ENCODE results near the gene CIC.

Gene CIC

DNA sequence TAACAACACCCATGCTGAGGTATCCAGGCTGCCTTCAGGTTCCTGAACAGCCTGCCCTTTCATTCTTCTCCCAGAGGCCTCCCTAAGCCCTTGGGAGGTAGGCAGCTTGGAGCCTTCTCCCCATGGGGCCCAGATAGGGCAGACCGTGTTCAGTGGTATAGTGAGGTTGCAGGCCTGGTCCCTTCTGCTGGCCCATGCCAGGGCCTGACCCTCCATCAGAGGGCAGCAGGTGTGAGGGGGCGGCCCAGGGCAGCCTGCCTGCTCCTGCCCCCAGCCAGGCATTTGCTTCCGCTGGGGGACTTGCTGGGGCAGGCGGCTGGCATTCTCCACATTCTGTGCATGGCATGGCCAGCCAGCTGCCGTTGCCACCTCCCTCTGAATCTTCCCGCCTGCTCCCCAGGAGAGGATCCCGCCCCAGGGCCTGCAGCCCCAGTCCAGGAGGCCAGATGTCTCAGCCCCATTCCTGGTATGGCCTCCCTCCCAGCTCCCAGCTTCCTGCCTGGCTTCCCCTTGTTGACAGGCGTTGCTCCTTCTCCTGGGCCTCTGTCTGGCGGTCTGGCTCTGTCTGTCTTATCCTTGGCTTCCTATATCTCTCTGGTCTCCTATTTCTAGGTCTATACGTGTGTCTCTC is 8.9 kb downstream of the CIC start:
- DNase-seq (ENCODE audit: low read depth): no peak

DNA sequence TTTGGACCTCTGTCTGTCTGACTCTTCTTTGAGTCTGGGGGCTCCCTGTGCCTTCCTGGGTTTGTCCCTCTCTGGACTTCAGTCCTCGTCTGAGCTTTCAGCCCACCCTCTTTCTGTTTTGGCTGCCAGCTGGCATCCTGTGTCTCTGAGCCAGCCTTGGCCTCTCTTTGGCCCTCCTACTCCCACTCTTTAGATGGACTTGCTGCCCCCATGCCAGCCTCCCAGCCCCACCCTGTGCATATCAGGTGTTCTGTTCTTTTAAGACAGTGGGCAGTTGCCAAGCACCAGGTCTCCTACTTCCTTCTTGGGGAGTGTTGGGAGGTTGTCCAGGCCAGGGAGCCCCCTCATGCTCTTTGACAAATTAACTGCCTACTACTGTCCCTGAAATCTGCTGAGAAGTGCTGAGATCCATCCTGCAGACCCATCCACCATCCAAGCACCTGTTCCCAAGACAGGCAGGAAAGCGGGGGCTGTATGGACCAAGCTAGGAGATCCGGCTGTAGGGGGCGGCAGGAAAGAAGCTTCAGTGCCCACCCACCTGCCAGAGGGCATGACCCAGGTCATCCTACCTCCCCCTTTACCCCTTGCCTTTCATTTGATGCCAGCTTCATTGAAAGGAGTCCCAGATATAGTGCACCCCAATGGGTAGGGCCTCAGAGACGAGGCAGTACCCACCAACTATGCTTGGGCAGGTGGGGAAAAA is 9.6 kb downstream of the CIC start:
- no peak for DNase-seq (ENCODE audit: low read depth)

DNA sequence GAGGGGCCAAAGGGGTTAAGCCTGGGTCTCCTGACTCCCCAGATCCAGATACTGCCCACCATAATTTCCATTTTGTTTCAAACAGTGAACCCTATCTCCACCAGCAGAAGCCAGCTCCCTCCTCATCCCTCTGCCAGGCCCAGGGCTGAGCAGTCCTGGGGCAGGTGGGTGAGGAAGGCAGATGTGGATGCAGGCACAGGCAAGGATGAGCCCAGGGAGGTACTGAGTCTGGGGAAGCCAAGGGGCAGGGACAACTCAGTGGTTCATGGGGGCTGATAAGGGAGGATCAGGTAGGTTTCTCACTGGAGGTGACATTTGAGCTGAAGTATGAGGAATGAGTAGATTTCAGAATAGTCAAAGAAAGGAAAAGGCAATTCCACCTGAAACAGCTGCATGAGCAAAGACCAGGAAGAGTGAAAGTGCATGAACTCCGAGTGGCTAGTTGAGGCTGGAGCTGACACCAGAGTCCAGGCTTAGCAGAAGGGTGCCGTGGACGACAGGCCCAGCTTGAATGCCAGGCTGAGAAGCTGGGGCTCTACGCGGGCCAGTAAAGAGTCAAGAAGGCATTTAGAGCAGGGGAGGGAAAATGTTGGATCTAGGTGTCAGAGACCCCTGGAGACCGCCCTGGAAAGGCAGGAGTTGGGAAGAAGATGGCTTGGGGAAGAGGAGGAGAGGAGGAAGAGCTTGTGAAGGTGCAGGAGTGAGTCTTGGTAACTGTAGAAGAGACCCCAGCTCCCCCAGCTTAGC is 10.3 kb downstream of the CIC start:
- no peak for DNase-seq (ENCODE audit: low read depth)

DNA sequence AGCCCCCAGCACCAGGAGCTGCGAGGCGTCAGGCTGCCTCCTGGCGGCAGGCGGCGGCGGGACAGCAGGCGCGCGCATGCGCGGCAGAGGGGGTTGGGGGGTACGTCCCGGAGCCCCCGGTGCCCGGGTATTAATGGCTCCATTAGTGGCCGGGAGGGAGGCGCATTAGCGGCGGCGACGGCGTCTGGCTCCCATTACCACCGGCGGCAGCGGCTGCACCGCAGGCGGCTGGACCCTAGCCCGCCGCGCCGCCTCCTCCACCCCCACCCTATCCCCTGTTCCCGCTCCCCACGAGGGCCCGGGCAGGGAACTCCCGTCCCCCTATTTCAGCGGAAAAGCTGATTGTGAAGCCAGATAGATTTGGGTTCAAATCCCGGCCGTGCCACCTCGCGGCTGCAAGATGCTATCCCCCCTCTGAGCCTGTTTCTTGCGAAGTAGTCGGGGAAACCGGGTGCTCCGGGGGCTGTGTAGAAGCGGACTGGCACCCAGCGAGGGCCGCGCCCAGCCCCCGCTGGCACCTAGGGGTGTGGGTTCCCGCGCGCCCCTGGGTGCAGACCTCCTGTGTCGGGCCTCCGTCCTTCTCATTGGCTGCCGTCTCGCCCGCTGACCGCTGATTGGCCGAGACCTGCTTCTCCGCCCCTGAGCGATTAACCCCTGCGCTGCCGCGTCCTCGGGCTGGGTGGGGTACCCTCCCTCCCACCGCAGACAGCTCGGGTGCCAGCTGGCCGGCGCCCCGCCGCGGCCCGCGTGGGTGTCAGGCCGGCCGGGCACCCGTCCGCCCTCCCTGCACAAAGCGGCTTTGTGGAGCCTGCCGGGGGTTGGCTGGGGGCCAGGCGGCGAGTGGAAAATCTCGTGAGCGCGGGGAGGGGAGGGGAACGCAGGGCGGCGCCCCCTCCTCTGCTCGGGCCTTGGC is 11.1 kb downstream of the CIC start:
- peak; percentile 69 for DNase-seq (ENCODE audit: low read depth)

DNA sequence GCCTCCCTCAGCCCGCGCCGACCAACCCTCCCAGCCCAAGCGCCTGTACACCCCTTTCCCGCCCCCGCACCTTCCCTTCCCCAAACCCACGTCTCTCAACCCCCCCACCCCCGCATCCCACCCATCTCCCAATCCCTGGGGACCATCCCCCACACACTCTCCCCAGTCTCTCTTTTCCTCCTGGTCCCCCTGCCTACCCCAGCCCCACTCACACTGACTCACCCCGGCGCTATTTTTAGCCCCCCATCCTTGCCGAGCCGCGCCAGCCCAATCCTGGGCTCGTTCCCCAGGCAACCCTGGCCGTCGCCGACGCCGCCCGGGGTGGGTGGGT is 11.7 kb downstream of the CIC start:
- no peak for DNase-seq (ENCODE audit: low read depth)

DNA sequence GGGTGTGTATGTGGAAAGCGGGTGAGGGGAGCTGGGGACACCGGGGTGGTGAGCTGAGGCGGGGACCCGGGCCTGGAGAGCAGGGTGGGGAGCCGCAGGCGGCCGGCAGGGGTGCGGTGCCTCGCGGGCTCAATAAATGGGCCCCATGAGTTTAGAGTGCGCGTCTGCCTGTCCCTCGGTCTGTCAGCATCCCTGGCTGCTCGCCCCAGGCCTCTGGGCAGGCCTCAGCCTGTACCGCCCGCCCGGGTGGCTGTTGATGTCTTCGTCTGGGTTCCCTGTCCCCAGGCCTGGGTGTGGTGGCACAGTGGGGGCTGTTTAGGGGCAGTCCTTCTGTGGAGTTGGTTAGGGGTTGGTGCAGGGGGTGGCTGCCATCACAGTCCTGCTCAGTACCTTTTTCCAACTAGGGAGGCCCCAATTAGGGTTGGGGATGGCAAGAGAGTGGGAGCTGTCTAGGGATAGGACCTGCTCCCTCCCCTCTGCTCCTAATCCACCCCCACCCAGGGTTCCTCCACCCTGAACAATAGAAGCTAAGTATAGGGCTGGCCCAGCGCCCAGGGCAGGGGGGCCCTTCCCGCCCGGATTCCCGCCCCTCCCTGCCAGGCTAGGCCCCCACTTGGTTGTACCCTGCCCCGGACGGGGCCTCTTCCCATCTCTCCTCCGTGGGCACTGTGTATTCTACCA is 12.2 kb downstream of the CIC start:
- DNase-seq (ENCODE audit: low read depth): no peak

DNA sequence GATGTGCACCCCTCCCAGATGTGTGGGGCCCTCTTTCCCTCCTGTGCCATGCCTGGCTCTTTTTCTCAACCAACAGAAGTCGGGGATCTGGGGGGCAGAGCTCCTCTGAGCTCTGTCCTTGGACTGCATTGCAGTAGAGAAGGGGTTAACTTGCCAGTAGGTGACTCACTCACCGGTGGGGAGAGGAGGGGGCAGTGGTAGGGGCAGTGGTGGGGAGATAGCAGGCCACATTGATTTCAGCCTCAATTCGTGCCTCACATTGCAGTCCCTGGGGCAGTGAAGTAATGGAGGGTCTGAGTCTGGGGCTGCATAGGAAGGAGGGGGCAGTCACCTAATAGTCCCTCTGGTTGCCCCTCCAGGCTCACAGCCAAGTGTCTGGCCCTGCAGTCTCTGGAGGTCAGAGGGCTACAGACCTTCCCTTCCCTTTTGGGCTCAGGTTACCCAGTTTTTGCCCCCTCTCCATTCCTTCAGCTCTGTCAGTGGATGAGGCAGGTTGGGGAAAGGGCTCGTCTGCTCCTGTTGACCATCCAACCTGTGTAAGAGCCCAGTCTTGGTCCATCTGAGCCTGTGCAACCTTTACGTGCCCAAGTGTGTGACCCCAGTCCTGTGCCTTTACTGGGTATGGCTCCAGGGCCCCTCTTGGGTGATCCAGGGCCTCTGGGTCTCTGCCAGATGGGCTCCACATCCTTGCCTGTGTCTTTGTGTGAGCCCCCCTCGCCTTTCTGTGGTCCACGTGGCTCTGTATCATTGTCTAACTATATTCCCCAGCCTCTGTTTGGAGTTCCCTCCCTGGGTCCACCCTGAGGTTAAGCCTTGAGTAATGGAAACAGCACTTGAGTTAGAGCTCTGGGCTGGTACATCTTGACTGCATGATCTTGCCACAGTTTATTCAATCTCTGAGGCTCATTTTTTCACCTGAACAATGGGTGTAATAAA is 13.0 kb downstream of the CIC start:
- DNase-seq (ENCODE audit: low read depth): no peak

DNA sequence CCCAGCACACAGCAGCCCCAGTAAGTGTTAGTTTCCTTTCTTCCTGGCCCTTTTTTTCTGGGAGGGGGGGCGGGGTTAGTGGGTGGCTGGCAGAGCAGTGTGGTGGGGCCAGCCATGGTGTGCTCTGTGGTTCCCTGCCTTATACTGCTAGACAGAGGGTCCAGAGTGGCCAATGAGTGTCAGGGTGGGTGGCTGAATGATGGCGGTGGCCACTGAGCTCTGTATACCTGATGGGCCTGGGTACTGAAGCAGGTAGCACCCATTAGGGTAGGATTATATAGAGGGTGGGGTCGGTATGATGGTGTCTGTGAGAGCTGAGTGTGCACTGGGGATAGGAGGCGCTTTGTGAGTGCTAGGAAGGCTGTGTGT is 13.8 kb downstream of the CIC start:
- DNase-seq (ENCODE audit: low read depth): no peak

DNA sequence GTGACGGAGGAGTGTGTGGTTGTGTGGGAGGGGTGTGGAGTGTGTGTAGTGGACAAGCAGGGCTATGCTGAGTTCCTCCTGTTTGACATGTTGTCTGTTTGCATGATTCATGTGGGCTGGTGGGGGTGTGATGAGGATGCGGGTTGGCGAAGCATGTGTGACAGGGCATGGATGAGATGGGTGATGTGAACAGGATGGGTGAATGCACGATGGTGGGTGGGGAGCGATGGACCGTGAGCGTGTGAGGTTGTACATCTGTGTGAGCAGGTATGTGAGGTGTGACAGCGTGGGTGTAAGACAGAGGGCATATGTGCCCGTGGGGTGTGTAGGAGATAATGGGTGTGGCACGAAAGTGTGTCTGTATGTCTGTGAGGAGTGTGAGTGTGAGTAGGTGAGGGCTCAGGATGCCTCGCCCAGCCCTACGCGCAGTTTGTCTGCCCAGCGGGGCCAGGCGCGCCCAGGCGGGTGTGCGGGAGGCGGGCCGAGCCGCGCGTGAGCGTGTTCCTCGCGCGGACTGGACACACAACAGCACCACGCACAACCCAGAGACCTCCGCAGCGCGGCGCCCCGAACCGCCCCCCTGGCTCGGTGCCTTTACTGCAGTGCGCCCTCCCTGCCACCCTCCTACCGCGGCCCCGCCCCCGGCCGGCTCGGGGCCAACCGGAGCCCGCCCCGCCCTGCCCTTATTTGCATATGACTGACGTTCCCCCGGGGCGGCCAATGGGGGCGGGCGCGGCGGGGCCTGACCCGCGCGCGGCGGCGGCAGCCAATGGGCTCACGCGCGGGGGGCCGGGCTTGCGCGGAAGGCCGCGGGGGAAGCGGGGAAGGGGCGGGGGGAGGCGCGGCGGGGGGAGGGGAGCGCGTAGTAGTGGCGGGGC is 14.4 kb downstream of the CIC start:
- DNase-seq (ENCODE audit: low read depth): peak; percentile 91

DNA sequence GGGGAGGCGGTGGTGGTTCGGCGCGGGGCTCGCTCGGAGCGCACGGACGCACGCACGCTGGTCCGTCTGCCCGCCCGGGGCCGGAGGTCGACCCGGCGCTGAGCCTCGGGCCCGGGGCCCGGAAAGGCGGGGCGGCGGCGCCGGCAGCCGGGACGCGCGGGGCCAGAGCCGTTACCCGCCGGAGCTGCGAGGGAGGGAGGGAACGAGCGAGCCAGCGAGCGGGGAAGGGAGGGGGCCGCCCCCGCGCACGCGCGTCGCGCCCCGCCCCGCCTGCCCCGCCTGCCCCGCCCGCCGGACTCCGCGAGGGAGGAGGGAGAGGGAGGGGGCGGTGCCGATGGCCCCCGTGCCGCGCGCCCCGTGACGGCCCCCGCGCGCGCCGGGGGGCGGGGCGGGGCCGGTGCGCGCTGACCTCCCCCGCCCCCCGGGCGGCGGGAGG is 15.0 kb downstream of the CIC start:
- DNase-seq (ENCODE audit: low read depth): peak; percentile 68

DNA sequence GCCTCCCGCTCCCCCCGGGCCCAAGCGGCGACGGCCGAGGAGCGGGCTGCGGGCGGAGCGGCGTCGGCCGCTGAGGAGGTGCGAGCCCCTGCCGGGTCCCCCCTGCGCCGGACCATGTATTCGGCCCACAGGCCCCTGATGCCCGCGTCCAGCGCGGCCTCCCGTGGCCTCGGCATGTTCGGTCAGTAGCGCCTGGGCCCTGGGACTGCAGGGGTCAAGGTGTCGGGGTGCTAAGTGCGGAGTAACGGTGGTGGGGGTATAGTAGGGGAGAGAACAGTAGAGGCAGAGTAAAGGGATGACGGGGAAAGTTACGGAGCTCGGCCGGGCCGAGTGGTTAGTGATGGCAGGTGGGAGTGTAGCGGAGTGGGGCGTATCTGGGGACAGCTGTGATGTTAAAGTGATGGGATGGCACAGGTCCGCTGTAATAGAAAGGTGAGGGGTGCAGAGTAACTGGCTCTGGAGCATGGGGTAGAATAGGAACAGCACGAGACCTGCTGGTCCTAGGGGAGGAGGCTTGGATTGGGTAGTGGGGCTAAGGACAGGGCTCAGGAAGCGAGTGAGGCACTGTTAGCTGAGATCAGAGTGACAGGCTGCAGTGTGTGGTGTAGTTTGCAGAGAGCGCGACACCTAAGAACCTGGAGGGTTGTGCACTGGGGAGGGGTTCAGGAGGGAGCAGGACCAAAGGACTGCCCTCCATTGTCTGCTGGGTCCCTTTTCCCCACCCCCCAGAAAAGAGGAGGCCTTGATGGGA is 15.7 kb downstream of the CIC start:
- no peak for DNase-seq (ENCODE audit: low read depth)

DNA sequence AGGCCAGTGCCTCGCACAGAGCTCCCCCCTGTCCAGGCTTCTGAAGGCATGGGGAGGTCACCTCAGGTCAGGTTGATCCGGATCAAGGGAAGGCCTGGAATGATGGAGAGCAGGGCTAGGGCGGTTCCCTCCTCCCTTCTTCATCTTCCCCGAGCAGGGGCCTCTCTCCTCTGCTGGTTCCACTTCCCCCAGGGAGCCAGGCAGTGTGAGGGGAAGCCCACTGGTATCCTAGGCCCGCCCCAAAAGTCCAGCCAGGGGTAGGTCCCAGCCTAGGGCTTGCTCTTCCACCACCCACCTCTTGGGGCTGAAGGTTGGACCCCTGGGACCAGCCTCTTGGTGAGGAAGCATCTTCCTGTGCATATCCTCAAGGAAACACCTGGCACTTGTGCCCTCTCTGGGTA is 16.5 kb downstream of the CIC start:
- DNase-seq (ENCODE audit: low read depth): no peak

DNA sequence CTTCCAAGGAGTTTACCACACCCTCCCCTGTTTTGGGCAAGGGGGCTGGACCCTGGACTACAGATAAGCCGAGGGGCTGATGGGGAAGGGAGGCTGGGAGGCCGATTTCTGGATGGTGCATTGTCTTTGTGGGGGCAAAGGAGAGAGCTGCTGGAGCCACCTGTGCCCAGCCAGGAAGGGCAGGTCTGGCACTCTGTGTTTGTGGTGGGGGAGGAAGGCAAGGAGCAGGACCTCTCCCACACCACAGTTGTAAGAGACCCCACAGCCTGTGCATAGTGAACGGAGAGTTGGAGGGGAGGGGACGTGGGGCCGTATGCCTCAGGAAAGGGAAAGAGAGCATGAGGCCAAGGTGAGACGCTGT is 16.9 kb downstream of the CIC start:
- no peak for DNase-seq (ENCODE audit: low read depth)

DNA sequence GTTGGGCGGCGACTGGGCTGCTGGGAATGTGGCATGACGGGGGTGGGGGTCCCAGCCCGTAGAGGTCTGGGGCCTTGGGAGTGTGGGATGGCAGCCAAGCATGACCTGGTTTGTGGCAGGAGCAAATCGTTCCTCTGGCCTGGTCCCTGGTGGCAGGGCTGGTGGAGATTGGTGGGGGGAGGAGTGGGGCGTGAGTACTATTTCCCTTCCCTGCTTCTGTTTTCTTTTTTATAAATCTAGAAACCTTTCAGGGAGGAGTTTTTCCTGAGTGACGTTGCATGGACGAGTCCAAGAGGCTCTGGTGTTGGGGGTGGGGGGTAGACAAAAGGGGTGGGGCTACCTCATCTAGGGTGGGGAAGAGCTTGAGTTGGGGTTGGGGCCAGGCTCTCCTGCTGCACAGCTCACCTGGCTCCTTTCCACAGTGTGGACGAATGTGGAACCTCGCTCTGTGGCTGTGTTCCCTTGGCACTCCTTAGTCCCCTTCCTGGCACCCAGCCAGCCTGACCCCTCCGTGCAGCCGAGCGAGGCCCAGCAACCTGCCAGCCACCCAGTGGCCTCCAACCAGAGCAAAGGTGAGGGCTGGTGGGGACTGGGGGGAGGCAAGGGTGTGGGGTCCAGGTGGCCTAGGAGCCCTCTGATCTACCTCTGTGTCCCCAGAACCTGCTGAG is 17.4 kb downstream of the CIC start:
- DNase-seq (ENCODE audit: low read depth): no peak

DNA sequence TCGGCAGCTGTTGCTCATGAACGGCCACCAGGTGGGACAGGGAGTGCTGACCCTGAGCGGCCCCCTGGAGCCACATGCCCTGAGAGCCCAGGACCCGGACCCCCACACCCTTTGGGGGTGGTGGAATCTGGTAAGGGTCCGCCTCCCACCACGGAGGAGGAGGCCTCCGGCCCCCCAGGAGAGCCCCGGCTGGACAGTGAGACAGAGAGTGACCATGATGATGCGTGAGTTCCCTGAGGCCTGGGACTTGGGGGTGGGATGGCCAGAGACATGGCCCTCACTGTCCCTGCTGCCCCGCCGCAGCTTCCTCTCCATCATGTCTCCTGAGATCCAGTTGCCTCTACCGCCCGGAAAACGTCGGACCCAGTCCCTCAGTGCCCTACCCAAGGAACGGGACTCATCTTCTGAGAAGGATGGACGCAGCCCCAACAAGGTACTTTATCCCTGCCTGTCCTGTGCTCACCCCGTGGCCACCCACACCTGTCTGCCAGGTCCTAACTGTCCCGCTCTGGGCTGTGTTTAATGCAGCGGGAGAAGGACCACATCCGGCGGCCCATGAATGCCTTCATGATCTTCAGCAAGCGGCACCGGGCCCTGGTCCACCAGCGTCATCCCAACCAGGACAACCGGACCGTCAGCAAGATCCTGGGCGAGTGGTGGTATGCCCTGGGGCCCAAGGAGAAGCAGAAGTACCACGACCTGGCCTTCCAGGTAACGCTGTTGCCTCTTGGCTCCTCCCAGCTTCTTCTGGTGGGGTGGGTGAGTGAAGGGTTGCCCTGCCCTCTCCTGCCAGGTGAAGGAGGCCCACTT is 18.2 kb downstream of the CIC start:
- DNase-seq (ENCODE audit: low read depth): no peak

DNA sequence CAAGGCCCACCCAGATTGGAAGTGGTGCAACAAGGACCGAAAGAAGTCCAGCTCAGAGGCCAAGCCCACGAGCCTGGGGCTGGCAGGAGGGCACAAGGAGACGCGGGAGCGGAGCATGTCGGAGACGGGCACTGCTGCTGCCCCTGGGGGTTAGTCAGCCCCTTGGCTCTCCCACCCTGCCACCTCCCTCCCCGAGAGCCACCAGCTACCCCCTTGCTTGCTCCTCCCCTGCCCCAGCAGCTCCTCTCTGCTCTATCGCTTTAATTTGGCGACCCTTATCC is 18.7 kb downstream of the CIC start:
- DNase-seq (ENCODE audit: low read depth): no peak

DNA sequence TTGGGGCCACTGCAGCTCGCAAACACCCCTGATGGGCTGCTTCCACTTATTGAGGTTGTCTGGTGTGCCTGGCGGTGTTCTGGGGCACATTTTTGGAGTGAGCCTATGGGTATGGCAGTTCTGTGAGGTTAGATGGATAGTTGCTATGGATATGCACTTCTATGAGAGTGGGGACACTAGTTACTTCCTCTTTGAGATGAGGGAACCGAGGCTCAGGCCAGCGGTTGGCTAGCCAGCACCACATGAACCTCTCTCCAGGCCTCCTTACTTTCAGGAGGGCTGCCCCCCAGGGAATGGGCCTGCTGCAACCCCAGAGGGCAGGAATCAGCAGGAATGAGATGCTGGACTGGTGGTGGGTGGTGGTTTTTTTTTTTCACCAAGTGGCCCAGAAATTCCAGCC is 19.3 kb downstream of the CIC start:
- DNase-seq (ENCODE audit: low read depth): no peak
